Transverse colon (tissue), 4 donors: Measurements from ENCODE around the gene C10orf67. TPM values are rescaled to one million over a fixed set of nuclear protein-coding genes. Genes with fewer than 3 reads are reported as not detected.

ENCODE experiments used
- DNase-seq: peaks from one replicate; pipeline ENCODE4 v3.0.0-alpha.2; 2019
- H3K27ac ChIP-seq, 4 donors: fragments of 200-600 bp; sonication (generic); 2 replicates each; pipeline ENCODE4 v1.5.1; 2016 to 2018; ENCODE audit warnings: inconsistent platforms in 4 of 4
- H3K27me3 ChIP-seq: fragments of 200-600 bp; sonication (generic); 2 replicates; pipeline ENCODE4 v1.5.1; 2017; ENCODE audit warnings: inconsistent platforms
- H3K36me3 ChIP-seq, 4 donors: fragments of 200-600 bp; sonication (generic); 2 replicates each; pipeline ENCODE4 v1.5.1; 2017 to 2019; ENCODE audit warnings: inconsistent platforms in 4 of 4
- H3K4me1 ChIP-seq, 4 donors: fragments of 200-600 bp; sonication (generic); 2 replicates each; pipeline ENCODE4 v1.5.1; 2017 to 2020; ENCODE audit warnings: inconsistent platforms in 4 of 4
- H3K4me3 ChIP-seq, 4 donors: fragments of 200-600 bp; sonication (generic); 1 replicate in 1 of 4; 2 replicates in 3 of 4; pipeline versions ENCODE4 v1.5.1 to v1.6.1; 2017 to 2019; ENCODE audit warnings: inconsistent platforms in 4 of 4
- H3K9me3 ChIP-seq, 2 donors: fragments of 200-600 bp; sonication (generic); 2 replicates each; pipeline ENCODE4 v1.5.1; 2017 to 2019; ENCODE audit warnings: inconsistent platforms in 2 of 2
- EP300 ChIP-seq: sonication (generic); formaldehyde crosslinking; IDR thresholded peaks from one replicate; pipeline ENCODE4 v1.6.1; 2017; ENCODE audit warnings: antibody characterized with exemption, low read depth
- POLR2A ChIP-seq: fragments of 450-650 bp; IDR thresholded peaks from one replicate; pipeline ENCODE4 v1.6.1; 2016; ENCODE audit warnings: antibody characterized with exemption, mild to moderate bottlenecking, moderate library complexity
- POLR2AphosphoS5 ChIP-seq, 3 donors: sonication (generic); formaldehyde crosslinking; IDR thresholded peaks; one replicate each; pipeline ENCODE4 v1.6.1; 2016; ENCODE audit warnings: antibody characterized with exemption in 3 of 3
- WGBS, 2 donors: methylation state at CpG; one replicate each; pipeline ENCODE4 v1.1.5; 2018; ENCODE audit warnings: low coverage in 1 of 2; 5-methylcytosine and 5-hydroxymethylcytosine counted together
- in situ Hi-C, 4 donors: fragments of 200-750 bp; cut with MboI; loops; one replicate each; pipeline versions ENCODE4 v1.15.0 to v1.15.1; 2017; ENCODE audit warnings: low sequenced_read_pairs in 3 of 4, low pct_ligation_motif_present in 1 of 4, low pct_unique_long_range_greater_than_20kb in 1 of 4
- intact Hi-C: fragments of 100-400 bp; cut with DNase I; formaldehyde crosslinking; loops from one replicate; pipeline ENCODE4 v1.15.1; 2023; ENCODE audit warnings: low total_unique reads
- total RNA-seq, 4 donors: library from RNA; depleted of rRNA; stranded (reverse); fragments of >200 nt; gene quantifications; one replicate each; pipeline ENCODE4 v1.1.0, GENCODE V29; 2016
- TF ChIP-seq, protein P1 (sequence below), 5 experiments: fragments of 200-600 bp in 3 of 5; fragments of 450-650 bp in 2 of 5; sonication (generic) in 3 of 5; IDR thresholded peaks; 1 replicate in 2 of 5; 2 replicates in 3 of 5; pipeline ENCODE4 v1.5.1; 2016 to 2017; ENCODE audit warnings: antibody characterized with exemption in 5 of 5, inconsistent platforms in 3 of 5, mild to moderate bottlenecking in 2 of 5, moderate library complexity in 1 of 5

C10orf67 gene
- total RNA-seq, 4 donors from 2014 or later = not detected

DNA sequence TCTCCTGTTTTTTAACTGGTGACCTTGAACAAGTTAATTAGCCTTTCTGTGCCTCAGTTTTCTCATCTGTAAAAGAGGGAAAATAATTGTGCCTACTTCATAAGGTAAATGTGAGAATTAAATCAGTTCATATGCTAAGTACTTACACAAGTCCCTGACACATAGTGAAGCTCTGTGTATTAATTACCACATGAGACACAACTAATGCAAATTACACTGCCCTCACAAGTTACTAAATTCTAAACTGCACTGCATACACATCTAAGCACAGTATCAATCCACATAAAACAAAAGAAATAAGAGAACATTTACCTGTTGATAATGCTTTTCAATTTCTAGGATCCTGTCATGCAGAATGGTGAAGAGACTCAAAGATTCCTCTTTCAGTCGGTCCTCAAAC is 22.5 kb downstream of the C10orf67 start:
- intact Hi-C loops = no loop called here

DNA sequence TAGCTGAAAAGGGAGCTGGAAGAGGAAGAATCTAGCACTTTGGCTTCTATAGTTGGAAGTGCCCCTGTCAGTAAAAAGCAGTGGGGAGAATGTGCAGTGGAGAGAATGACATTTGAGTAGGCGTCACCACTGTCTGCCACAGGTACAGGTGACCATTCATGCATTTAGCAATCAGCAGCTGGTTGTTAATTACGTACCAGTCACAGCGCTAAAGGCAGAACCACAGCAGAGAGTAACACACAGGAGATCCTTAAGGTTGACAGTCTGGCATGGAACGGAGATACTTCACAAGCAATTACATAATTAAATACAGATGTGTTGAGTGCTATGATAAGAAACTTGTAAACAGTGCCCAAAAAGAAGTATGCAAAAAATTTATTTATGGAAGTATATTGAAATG is 24.8 kb downstream of the C10orf67 start:
- Histone ChIP-seq H3K9me3 (no peaks in the 10 kb centered on the region), H3K4me3 (no peak overlapping the region), H3K36me3 (no peaks in the 10 kb centered on the region), H3K27me3 (peaks cover 6% of the 10 kb centered on the region), H3K4me1 (no peaks in the 10 kb centered on the region), H3K27ac (no peak overlapping the region)
- intact Hi-C loops = loop anchor here (5.0 kb wide), 1 partner anchor 207 kb away; no protein-coding TSS in a partner anchor
- in situ Hi-C loops = loop anchor here (5.0 to 25.0 kb wide), 7 partner anchors 202 to 892 kb away; partner anchors contain the start of gene KIAA1217 (in 1 of the 4)
- no peak for DNase-seq
- 74 to 96% methylated on average over 4 of the region's 4 CpGs for WGBS, 2 donors
- TF ChIP-seq POLR2AphosphoS5 (IDR thresholded peaks at IDR 0.05) = no peak
- TF ChIP-seq POLR2A = no peak
- TF ChIP-seq EP300 = no peak
- TF ChIP-seq, protein P1, sequence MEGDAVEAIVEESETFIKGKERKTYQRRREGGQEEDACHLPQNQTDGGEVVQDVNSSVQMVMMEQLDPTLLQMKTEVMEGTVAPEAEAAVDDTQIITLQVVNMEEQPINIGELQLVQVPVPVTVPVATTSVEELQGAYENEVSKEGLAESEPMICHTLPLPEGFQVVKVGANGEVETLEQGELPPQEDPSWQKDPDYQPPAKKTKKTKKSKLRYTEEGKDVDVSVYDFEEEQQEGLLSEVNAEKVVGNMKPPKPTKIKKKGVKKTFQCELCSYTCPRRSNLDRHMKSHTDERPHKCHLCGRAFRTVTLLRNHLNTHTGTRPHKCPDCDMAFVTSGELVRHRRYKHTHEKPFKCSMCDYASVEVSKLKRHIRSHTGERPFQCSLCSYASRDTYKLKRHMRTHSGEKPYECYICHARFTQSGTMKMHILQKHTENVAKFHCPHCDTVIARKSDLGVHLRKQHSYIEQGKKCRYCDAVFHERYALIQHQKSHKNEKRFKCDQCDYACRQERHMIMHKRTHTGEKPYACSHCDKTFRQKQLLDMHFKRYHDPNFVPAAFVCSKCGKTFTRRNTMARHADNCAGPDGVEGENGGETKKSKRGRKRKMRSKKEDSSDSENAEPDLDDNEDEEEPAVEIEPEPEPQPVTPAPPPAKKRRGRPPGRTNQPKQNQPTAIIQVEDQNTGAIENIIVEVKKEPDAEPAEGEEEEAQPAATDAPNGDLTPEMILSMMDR (IDR thresholded peaks at IDR 0.05) = no peak

More for the DNA sequence above, 22.5 kb downstream of the C10orf67 start:
- no peak for DNase-seq
- 87 to 90% methylated on average over 1 of the region's 1 CpG for WGBS, 2 donors
- in situ Hi-C loops = loop anchor here in 3 of 4 donors (5.0 to 25.0 kb wide), 4 partner anchors 210 to 890 kb away; partner anchors contain the start of gene KIAA1217 (in 1 of the 3)
- no peak overlapping the region for H3K4me3 ChIP-seq
- H3K27me3 ChIP-seq = peaks cover 16% of the 10 kb centered on the region
- no peaks in the 10 kb centered on the region for H3K36me3 ChIP-seq
- no peaks in the 10 kb centered on the region for H3K4me1 ChIP-seq
- no peaks in the 10 kb centered on the region for H3K9me3 ChIP-seq
- H3K27ac ChIP-seq = no peak overlapping the region
- TF ChIP-seq EP300 (no peak), POLR2A (no peak), POLR2AphosphoS5 (IDR thresholded peaks at IDR 0.05) (no peak)
- TF ChIP-seq, protein P1 (IDR thresholded peaks at IDR 0.05) = no peak

DNA sequence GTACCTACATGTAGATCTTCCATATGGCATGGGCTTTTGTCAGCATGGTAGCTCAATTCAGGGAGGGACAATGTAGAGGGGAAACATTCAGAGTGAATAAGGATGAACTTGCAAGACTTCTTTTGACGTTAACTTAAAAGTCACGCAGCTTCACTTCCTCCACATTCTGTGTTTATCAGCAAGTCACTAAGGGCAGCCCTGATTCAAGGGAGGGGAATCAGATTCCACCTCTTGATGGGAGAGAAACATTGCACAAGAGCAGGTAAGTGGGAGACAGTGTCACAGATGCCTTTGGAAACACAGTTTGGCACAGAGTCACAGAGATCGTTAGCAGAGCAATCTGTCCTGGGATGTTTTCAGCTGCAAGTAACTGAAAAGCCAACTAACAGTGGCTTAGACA is 26.2 kb downstream of the C10orf67 start:
- H3K27me3 ChIP-seq = no peaks in the 10 kb centered on the region
- in situ Hi-C loops (loop anchor here (5.0 to 25.0 kb wide), 7 partner anchors 204 to 894 kb away; partner anchors contain the start of gene KIAA1217 (in 1 of the 4)), intact Hi-C loops (loop anchor here (5.0 kb wide), 1 partner anchor 209 kb away; no protein-coding TSS in a partner anchor)
- no peak for TF ChIP-seq POLR2AphosphoS5 (IDR thresholded peaks at IDR 0.05)
- no peak for TF ChIP-seq EP300
- TF ChIP-seq POLR2A = no peak
- TF ChIP-seq, protein P1 (IDR thresholded peaks at IDR 0.05) = no peak
- no peaks in the 10 kb centered on the region for H3K9me3 ChIP-seq
- H3K4me1 ChIP-seq = no peaks in the 10 kb centered on the region
- no peak overlapping the region for H3K27ac ChIP-seq
- no peak overlapping the region for H3K4me3 ChIP-seq
- no peaks in the 10 kb centered on the region for H3K36me3 ChIP-seq
- 74 to 89% methylated on average over 3 of the region's 3 CpGs for WGBS, 2 donors
- no peak for DNase-seq

DNA sequence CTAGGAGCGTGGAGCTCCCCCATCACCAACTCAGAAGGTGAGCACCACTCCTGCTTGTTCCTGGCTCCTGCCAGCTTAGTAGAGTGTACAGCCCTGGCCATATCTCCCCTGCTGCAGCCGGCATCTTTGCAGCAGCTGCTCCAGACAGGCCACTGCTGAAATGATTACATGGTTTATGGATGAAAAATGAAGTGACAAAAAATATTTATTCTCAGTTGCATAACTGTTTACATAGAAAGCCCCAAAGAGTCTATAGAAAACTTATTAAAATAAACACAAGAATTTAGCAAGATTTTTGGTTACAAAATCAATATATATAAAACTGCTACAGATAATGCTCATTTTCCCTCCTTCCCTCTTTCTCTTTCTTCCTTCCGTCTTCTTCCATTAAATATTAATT is 27.2 kb downstream of the C10orf67 start:
- no peaks in the 10 kb centered on the region for H3K9me3 ChIP-seq
- no peak overlapping the region for H3K27ac ChIP-seq
- WGBS, 2 donors = 69 to 79% methylated on average over 1 to 3 of the region's 3 CpGs
- no peaks in the 10 kb centered on the region for H3K36me3 ChIP-seq
- in situ Hi-C loops (loop anchor here (5.0 to 25.0 kb wide), 7 partner anchors 205 to 895 kb away; partner anchors contain the start of gene KIAA1217 (in 1 of the 4)), intact Hi-C loops (loop anchor here (5.0 kb wide), 1 partner anchor 210 kb away; no protein-coding TSS in a partner anchor)
- no peak for DNase-seq
- no peaks in the 10 kb centered on the region for H3K27me3 ChIP-seq
- H3K4me1 ChIP-seq = no peaks in the 10 kb centered on the region
- H3K4me3 ChIP-seq = no peak overlapping the region
- no peak for TF ChIP-seq EP300
- TF ChIP-seq POLR2A = no peak
- TF ChIP-seq POLR2AphosphoS5 (IDR thresholded peaks at IDR 0.05) = no peak
- TF ChIP-seq, protein P1 (IDR thresholded peaks at IDR 0.05) = no peak
